Subcutaneous abdominal adipose tissue (tissue), 5 donors: ENCODE results near the gene PPP4C.

ENCODE experiments used
- H3K27ac ChIP-seq: one replicate; pipeline ENCODE4 v1.7.0; 2013; ENCODE audit warnings: low read depth, mild to moderate bottlenecking, inconsistent platforms, low read length, moderate library complexity
- H3K27me3 ChIP-seq, 5 donors: one replicate each; pipeline ENCODE4 v1.7.0; 2013; ENCODE audit warnings: low read length in 5 of 5, inconsistent platforms in 1 of 5; ENCODE audit not compliant: control insufficient read depth in 5 of 5, insufficient read depth in 4 of 5
- H3K36me3 ChIP-seq, 5 donors: one replicate each; pipeline ENCODE4 v1.7.0; 2013; ENCODE audit warnings: low read length in 5 of 5; ENCODE audit not compliant: control insufficient read depth in 5 of 5, insufficient read depth in 5 of 5
- H3K4me1 ChIP-seq, 5 donors: one replicate each; pipeline ENCODE4 v1.7.0; 2013; ENCODE audit warnings: low read length in 5 of 5, mild to moderate bottlenecking in 3 of 5, moderate library complexity in 1 of 5; ENCODE audit not compliant: control insufficient read depth in 5 of 5, insufficient read depth in 5 of 5
- H3K4me3 ChIP-seq, 5 donors: one replicate each; pipeline ENCODE4 v1.7.0; 2013; ENCODE audit warnings: low read length in 5 of 5, low read depth in 1 of 5
- H3K9ac ChIP-seq, 5 donors: one replicate each; pipeline ENCODE4 v1.7.0; 2013; ENCODE audit warnings: low read length in 5 of 5, mild to moderate bottlenecking in 4 of 5, moderate library complexity in 3 of 5
- H3K9me3 ChIP-seq, 5 donors: one replicate each; pipeline ENCODE4 v1.7.0; 2013; ENCODE audit warnings: low read length in 5 of 5; ENCODE audit not compliant: control insufficient read depth in 5 of 5
- donor health status: healthy.
- donor health status: healthy.
- donor health status: healthy.
- donor health status: healthy.
- donor health status: healthy.

The PPP4C gene

DNA sequence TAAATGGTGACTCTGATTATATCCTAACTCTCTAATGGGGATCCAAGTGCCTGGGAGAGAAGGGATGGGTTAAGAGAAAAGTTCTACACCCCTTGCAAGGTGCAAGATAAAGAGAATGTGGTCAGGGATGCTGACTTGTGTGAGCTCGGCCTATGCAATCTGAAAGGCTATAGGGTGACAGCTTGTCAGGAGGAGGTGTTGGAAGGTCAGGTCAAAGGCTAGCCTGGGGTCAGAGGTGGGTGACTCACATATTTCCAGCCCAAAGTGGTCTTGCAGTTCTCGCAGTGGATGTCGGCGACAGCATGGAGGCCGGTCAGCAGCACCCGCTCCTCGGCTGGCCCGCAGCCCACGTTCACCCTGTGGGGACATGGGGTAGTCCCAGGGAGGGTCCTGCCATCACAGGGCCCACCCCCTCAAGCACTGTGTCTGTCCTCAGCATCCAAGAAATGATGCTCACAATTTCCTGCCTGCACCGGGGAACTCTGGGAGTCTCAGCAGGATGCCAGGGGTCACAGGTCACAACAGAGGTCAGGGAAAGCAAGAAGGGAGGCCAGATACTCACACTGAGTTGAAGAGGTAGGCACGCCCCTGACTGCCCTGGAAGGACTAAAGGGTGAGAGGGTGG, 18.9 kb downstream of the PPP4C start:
- H3K4me3 ChIP-seq, result peak overlapping the region; percentile 50 to 89 (median 81)
- H3K4me1 ChIP-seq, result peaks cover 6 to 57% (median 50%) of the 10 kb centered on the region in 5 donors
- H3K36me3 ChIP-seq, result peaks cover 3 to 16% (median 14%) of the 10 kb centered on the region in 5 donors
- H3K27me3 ChIP-seq, result no peaks in the 10 kb centered on the region
- peaks cover 3 to 15% (median 13%) of the 10 kb centered on the region in 5 donors for H3K9me3 ChIP-seq
- peak overlapping the region; percentile 70 to 97 (median 87) for H3K9ac ChIP-seq
- H3K27ac ChIP-seq, result peak overlapping the region; percentile 89

DNA sequence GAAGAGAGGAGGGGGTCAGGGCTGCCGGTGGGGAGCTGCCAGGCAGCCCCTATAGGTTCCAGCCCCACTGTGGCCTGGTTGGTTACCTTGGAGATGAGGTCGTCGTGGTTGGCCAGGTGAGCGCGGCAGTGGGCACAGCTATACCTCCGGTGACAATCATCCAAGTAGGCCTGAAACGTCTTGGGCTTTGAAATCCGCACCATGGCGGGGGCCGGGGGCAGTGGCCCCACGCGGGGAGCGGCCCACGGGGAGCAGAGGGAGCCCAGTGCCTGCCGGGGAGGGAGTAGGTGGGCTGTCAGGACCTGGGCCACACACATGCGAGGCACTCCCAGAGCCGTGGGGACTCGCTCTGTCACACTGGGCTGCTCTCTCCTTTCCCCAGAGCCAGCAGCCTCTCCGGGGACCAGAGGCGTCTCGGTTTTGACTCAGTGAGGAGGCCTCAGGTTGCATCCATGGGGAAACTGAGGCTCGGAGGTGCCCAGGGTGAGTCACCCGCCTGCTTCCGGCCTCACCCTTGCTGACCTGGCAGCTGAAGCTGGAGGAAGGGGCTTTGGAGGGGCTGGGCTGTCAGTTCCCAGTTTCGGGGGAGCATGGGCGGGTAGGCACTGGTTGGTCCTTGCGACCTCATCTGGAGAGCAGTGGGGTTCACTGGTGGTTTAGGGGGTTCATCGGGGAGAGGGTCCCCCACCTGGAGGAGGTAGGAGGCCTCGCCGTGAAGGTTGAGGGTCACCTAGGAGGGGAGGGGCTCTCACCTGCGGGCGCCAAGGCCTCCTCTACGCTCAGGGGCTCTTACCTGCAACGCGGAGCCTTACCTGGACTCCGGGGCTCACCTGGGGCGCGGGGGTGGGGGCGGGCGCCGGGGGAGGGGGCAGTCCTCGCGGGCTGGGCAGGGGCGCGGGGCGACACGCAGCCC, 19.6 kb downstream of the PPP4C start:
- Histone ChIP-seq H3K36me3 (peaks cover 3 to 16% (median 14%) of the 10 kb centered on the region in 5 donors), H3K9me3 (peaks cover 3 to 15% (median 13%) of the 10 kb centered on the region in 5 donors), H3K9ac (peak overlapping the region; percentile 70 to 97 (median 87)), H3K27me3 (no peaks in the 10 kb centered on the region), H3K4me3 (peak overlapping the region; percentile 68 to 94 (median 84)), H3K4me1 (peaks cover 6 to 53% (median 45%) of the 10 kb centered on the region in 5 donors), H3K27ac (peak overlapping the region; percentile 89)

DNA sequence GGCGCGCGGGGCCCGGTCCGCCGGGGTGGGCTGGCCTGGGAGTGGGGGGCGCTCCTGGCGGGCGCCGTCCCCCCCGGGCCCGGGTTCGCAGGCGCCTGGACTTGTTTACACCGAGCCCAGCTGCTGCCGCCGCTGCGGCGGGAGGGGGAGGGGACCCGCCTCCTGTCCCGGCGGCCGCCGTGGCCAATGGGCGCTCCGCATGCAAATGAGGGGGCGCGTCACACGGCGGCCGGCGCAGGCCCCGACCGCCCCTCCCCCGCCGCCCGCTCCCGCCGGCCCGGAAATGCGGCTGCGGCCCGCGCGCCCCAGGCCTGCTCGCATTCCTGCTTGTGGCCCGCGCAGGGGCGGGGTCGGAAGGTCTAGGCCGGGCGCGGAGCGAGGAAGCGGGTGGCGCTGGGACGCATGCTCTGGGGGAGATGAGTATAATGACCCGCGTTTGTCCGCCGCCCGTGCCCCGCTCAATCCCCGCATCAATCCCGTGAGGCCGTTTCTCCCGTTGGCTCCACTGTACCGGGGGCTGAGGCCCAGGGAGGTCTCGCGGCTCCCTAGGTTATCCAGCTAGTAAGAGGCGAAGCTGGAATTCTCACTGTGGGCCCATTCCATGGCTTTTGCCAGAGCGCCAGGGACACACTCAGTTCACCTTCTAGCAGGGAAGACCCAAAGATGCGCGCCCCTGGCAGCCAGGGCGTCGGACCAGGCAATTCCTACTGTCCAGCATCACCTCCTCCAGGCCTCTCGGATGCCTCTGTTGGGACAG, 20.5 kb downstream of the PPP4C start, which contains the start of gene YPEL3:
YPEL3 (minus strand) TSS at position 109 of the 757 bp plus-strand sequence. CDS start 731 bp downstream, outside the sequence.
- Histone ChIP-seq H3K4me3 (peak within 1 kb of the TSS; percentile 72 to 94 (median 84)), H3K4me1 (peaks cover 6 to 44% (median 38%) of the 10 kb centered on the region in 5 donors), H3K9me3 (peaks cover 3 to 15% (median 13%) of the 10 kb centered on the region in 5 donors), H3K27me3 (no peaks in the 10 kb centered on the region), H3K27ac (peak within 1 kb of the TSS; percentile 89), H3K9ac (peak within 1 kb of the TSS; percentile 73 to 97 (median 87)), H3K36me3 (peaks cover 3 to 16% (median 14%) of the 10 kb centered on the region in 5 donors)

DNA sequence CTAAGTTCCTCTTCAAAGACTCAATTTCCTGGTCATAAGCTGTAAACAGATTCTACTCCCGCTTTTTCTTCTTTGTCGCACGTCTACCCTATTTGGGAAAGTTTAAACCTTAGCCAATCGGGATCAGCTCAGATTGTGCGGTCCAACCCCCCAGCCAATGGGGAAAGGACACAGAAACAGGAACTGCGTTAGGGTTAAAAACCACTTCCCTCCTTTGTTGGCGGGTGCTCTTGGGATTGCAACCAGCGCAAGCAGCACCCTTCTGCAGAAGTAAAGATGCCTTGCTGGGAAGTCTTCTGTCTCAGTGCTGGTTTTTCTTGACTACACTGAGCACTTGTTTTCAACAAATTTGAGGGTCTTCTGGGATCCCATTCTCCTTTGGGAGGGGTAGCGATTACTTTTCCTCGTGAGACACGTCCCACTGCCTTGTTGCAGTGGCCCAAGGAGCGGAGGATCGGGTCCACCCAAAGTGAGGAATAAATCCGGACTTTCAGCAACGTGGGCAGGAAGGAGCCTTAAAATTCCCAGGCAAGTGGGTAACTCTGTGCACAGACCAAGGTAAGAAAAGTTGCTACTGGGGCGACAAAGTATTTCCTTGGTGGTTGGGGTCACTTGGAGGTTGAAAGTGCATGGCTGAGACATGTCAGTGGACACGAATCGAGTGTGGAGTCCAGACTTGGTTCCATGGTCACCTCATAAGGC, 21.2 kb downstream of the PPP4C start:
- Histone ChIP-seq H3K4me3 (peak overlapping the region; percentile 62 to 72 (median 65)), H3K27ac (peak overlapping the region; percentile 60), H3K36me3 (peaks cover 3 to 16% (median 14%) of the 10 kb centered on the region in 5 donors), H3K27me3 (no peaks in the 10 kb centered on the region), H3K9ac (peak overlapping the region in 3 of 5 donors; percentile 73 to 86 (median 76)), H3K9me3 (peaks cover 3 to 15% (median 13%) of the 10 kb centered on the region in 5 donors), H3K4me1 (peaks cover 6 to 39% (median 33%) of the 10 kb centered on the region in 5 donors)

DNA sequence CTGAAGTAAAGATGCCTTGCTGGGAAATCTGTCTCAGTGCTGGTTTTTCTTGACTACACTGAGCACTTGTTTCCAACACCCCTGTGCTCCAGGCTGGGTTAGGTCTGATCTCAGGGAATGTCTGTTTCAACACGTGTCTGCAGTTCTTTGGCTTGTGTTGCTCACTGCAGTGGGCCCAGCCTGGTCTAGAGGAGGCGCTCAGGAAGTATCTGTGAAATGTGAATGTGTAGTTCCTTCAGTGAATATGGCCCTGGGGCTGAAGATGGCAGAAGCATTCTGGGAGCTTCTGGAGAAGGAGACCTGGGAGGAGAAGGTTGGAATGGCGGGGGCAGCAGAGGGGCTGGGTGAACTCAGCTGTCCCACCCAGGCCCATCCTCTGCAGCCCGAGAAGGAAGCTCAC, 28.3 kb downstream of the PPP4C start:
- no peak overlapping the region for H3K27ac ChIP-seq
- H3K27me3 ChIP-seq, result no peaks in the 10 kb centered on the region
- peaks cover 0 to 2% (median 0%) of the 10 kb centered on the region in 5 donors for H3K4me1 ChIP-seq
- H3K36me3 ChIP-seq, result peaks cover 0 to 40% (median 30%) of the 10 kb centered on the region in 5 donors
- no peak overlapping the region for H3K4me3 ChIP-seq
- H3K9me3 ChIP-seq, result no peaks in the 10 kb centered on the region
- no peak overlapping the region for H3K9ac ChIP-seq

DNA sequence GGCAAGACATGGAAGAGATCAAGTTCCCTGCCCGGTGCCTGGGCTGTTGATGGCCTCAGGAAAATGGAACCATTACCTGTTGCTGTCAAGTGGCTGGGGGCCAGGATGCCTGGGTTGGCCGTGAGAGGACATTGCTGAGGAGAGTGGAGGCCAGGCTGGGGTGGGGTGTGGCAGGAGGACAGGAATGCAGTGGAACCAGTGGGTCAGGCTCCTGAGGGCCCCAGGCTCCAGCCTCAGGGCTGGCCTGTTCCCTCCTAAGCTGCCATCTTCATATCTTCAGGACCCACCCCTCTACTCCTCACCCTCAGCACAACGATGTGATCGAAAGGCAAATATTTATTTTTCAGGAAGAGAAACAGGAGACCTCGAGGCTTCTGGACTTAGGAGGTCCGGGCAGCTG, 28.7 kb downstream of the PPP4C start:
- Histone ChIP-seq H3K27me3 (no peaks in the 10 kb centered on the region), H3K36me3 (peaks cover 0 to 42% (median 30%) of the 10 kb centered on the region in 5 donors), H3K4me1 (peaks cover 0 to 2% (median 0%) of the 10 kb centered on the region in 5 donors), H3K9me3 (no peaks in the 10 kb centered on the region), H3K9ac (no peak overlapping the region), H3K27ac (no peak overlapping the region), H3K4me3 (no peak overlapping the region)

DNA sequence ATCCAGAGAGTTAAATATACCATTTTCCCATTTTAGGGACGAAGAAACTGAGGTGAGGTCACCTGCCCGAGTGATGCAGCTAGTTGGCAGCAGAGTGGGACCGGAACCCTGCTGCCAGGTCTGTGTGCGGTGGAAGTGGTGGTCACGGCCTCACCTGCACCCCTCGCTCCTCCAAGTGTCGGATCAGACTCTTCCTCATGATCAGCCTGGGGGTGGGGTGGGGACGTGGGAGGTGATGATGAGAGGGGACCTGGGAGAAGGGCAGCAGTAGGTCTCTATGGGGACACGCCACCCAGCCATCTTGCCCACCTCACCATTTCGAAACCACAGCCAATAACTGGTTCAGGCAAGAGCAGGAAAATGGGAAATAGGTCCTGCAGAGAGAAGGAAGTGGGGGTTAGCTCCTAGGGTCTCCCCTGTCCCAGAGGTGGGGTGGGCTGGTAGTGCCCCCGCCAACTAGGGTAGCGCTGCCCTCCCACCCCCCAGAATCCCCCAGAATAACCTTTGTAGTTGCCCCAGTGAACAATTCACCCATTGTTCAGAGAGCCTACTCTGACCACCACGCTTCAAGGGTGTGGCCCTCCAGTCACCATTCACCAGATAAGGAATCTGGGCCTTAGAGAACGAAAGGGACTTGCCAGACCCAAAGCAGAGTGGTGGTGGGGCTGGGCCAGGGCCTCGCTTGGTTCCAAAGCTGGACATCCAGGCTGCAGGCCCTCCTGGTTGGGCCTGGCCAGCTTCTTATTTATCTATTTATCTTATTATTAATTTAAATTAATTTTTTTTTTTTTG, 32.5 kb downstream of the PPP4C start:
- Histone ChIP-seq H3K36me3 (peaks cover 0 to 75% (median 51%) of the 10 kb centered on the region in 5 donors), H3K27me3 (no peaks in the 10 kb centered on the region), H3K4me1 (peaks cover 2 to 5% (median 4%) of the 10 kb centered on the region in 5 donors), H3K9ac (no peak overlapping the region), H3K27ac (no peak overlapping the region), H3K4me3 (no peak overlapping the region), H3K9me3 (no peaks in the 10 kb centered on the region)

DNA sequence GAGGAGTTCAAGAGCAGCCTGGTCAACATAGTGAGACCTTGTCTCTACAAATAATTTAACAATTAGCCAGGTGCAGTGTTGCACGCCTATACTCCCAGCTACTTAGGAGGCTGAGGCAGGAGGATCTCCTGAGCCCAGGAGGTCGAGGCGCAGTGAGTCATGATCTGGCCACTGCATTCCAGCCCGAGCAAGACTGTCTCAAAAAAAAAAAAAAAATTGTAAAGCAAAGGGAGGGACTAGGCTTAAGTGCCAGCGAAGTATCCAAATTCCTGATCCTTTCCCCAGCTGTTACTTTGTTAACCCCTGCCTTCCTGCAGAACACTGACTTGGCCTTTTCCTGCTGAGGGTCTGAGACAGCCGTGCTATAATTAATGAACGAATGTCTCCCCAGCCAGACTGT, 34.9 kb downstream of the PPP4C start:
- no peak overlapping the region for H3K4me3 ChIP-seq
- no peak overlapping the region for H3K9ac ChIP-seq
- no peaks in the 10 kb centered on the region for H3K9me3 ChIP-seq
- no peak overlapping the region for H3K27ac ChIP-seq
- peaks cover 2 to 28% (median 24%) of the 10 kb centered on the region in 5 donors for H3K4me1 ChIP-seq
- no peaks in the 10 kb centered on the region for H3K27me3 ChIP-seq
- H3K36me3 ChIP-seq, result peaks cover 0 to 84% (median 49%) of the 10 kb centered on the region in 5 donors
